HFFc6 (cell line): ENCODE results near the gene CHCHD1. TPM values are rescaled to one million over a fixed set of nuclear protein-coding genes. Genes with fewer than 3 reads are reported as not detected.

Experiments
- DNase-seq: peaks from one replicate; pipeline ENCODE4 v3.0.0-alpha.2; 2018
- H3K27ac Mint-ChIP-seq: 2 replicates; pipeline ENCODE4 v1.8.0; 2020; ENCODE audit warnings: mild to moderate bottlenecking, mixed read lengths
- H3K27me3 Mint-ChIP-seq: 2 replicates; pipeline ENCODE4 v1.8.0; 2021; ENCODE audit warnings: mild to moderate bottlenecking, moderate library complexity, mixed read lengths; ENCODE audit not compliant: insufficient read depth
- H3K36me3 Mint-ChIP-seq: 2 replicates; pipeline ENCODE4 v1.8.0; 2021; ENCODE audit warnings: low read depth, mixed read lengths
- H3K4me1 Mint-ChIP-seq: 2 replicates; pipeline ENCODE4 v1.8.0; 2020; ENCODE audit warnings: low read depth, mixed read lengths
- H3K4me3 Mint-ChIP-seq: 2 replicates; pipeline ENCODE4 v1.8.0; 2020; ENCODE audit warnings: mild to moderate bottlenecking, moderate library complexity, mixed read lengths
- H3K9me3 Mint-ChIP-seq: 2 replicates; pipeline ENCODE4 v1.8.0; 2020; ENCODE audit warnings: mild to moderate bottlenecking, mixed read lengths
- CTCF ChIP-seq: fragments of 200-600 bp; sonication (generic); IDR thresholded peaks from 2 replicates; pipeline ENCODE4 v1.5.0; 2021; ENCODE audit warnings: antibody characterized with exemption, mild to moderate bottlenecking
- total RNA-seq, 6 experiments: library from RNA; stranded (reverse); fragmentation: NEBNext Ultra II Directional; extraction: Animal tissue kit (Norgen Biotek cat#: 25700); gene quantifications; 2 replicates in 1 of 6; 3 replicates in 5 of 6; pipeline ENCODE4 v1.2.3, GENCODE V29; 2021

The CHCHD1 gene
- total RNA-seq, 6 experiments from 2014 or later: 27.1 to 34.7 (median 30.6) TPM

GRCh38 chr10:73762915-73763314, 18.9 kb upstream of the CHCHD1 start:
- TF ChIP-seq CTCF: no peak
- H3K27me3 Mint-ChIP-seq: 0 out of 2 replicates have a peak, but pooled peaks cover 2% of the 10 kb centered on the region
- H3K9me3 Mint-ChIP-seq: no peaks in the 10 kb centered on the region
- peaks cover 31% of the 10 kb centered on the region for H3K4me1 Mint-ChIP-seq
- DNase-seq: peak; percentile 55
- H3K36me3 Mint-ChIP-seq: peaks cover 50% of the 10 kb centered on the region
- H3K27ac Mint-ChIP-seq: peak overlapping the region; percentile 71
- H3K4me3 Mint-ChIP-seq: 0 out of 2 replicates have a peak overlapping the region, but pooled peaks have one; percentile 0

- Mint-ChIP-seq H3K9me3 (no peaks in the 10 kb centered on the region), H3K4me3 (no peak overlapping the region), H3K27me3 (0 out of 2 replicates have a peak, but pooled peaks cover 2% of the 10 kb centered on the region), H3K36me3 (peaks cover 50% of the 10 kb centered on the region), H3K27ac (peak overlapping the region; percentile 71; the same call in 1 of the 2 replicates), H3K4me1 (peaks cover 31% of the 10 kb centered on the region)
- no peak for DNase-seq
- TF ChIP-seq CTCF: no peak
These were observed 18.5 kb upstream of the CHCHD1 start for GRCh38 chr10:73763343-73763742.

- DNase-seq: no peak
- no peak for TF ChIP-seq CTCF
- Mint-ChIP-seq H3K27ac (peak overlapping the region; percentile 13; the same call in 1 of the 2 replicates), H3K4me1 (peaks cover 26% of the 10 kb centered on the region), H3K4me3 (no peak overlapping the region), H3K36me3 (peaks cover 61% of the 10 kb centered on the region), H3K27me3 (peaks cover 2% of the 10 kb centered on the region; the same call in 1 of the 2 replicates), H3K9me3 (no peaks in the 10 kb centered on the region)
These were observed 16.8 kb upstream of the CHCHD1 start for GRCh38 chr10:73765066-73765465.

- H3K9me3 Mint-ChIP-seq: no peaks in the 10 kb centered on the region
- H3K4me3 Mint-ChIP-seq: peak overlapping the region; percentile 5; the same call in 1 of the 2 replicates
- no peak for DNase-seq
- H3K27ac Mint-ChIP-seq: peak overlapping the region; percentile 9; the same call in 1 of the 2 replicates
- TF ChIP-seq CTCF: no peak
- H3K4me1 Mint-ChIP-seq: peaks cover 24% of the 10 kb centered on the region
- H3K27me3 Mint-ChIP-seq: peaks cover 3% of the 10 kb centered on the region; the same call in 1 of the 2 replicates
- H3K36me3 Mint-ChIP-seq: peaks cover 62% of the 10 kb centered on the region
These were observed 13.0 kb upstream of the CHCHD1 start for GRCh38 chr10:73768881-73769280.

GRCh38 chr10:73769396-73769795, 12.5 kb upstream of the CHCHD1 start:
- TF ChIP-seq CTCF: no peak
- H3K4me3 Mint-ChIP-seq: no peak overlapping the region
- H3K9me3 Mint-ChIP-seq: no peaks in the 10 kb centered on the region
- peaks cover 29% of the 10 kb centered on the region for H3K4me1 Mint-ChIP-seq
- H3K36me3 Mint-ChIP-seq: peaks cover 67% of the 10 kb centered on the region
- peaks cover 3% of the 10 kb centered on the region; the same call in 1 of the 2 replicates for H3K27me3 Mint-ChIP-seq
- peak overlapping the region; percentile 36; the same call in 1 of the 2 replicates for H3K27ac Mint-ChIP-seq
- DNase-seq: no peak
